GM21526 (cell line): ENCODE data around the gene TAB3.

ENCODE experiments used
- ATAC-seq: cut with Tn5 transposase; IDR thresholded peaks from one replicate; pipeline ENCODE4 v1.9.1; 2021; ENCODE audit warnings: moderate library complexity; ENCODE audit not compliant: unreplicated experiment, low FRiP score

The TAB3 gene

GRCh38 chrX:30781711-30782444 is 107.2 kb downstream of the TAB3 start:
- ATAC-seq = no peak

- ATAC-seq = no peak
Measured at GRCh38 chrX:30779453-30780030, 109.5 kb downstream of the TAB3 start.

- ATAC-seq = no peak
Measured at GRCh38 chrX:30777575-30777974, 111.5 kb downstream of the TAB3 start.
